HG02981 (cell line): ENCODE data around the gene PGGHG.
"Not testable (repeated sequence)": the region's sequence is repeated elsewhere in the genome, so short reads cannot be mapped to it uniquely, and the experiment has no call there.

Experiments
- ATAC-seq: cut with Tn5 transposase; IDR thresholded peaks from one replicate; pipeline ENCODE4 v1.9.1; 2021; ENCODE audit warnings: mild to moderate bottlenecking, moderate library complexity; ENCODE audit not compliant: unreplicated experiment

The PGGHG gene

GRCh38 chr11:296171-297050, 7.5 kb downstream of the PGGHG start:
- ATAC-seq: no peak

- no peak for ATAC-seq
These were observed 8.2 kb downstream of the PGGHG start for GRCh38 chr11:297051-297585.

GRCh38 chr11:297586-298405, 8.9 kb downstream of the PGGHG start:
- no peak for ATAC-seq

GRCh38 chr11:298406-299065, 9.6 kb downstream of the PGGHG start:
- ATAC-seq: no peak

GRCh38 chr11:299081-299891, 10.4 kb downstream of the PGGHG start, which contains the start of gene IFITM5:
Gene IFITM5 (minus strand): TSS chr11:299526. CDS start chr11:299490, 36 bp downstream.
- no peak for ATAC-seq

- ATAC-seq: no peak
These were observed 11.2 kb downstream of the PGGHG start for GRCh38 chr11:299951-300735.

- ATAC-seq: no peak
These were observed 14.4 kb downstream of the PGGHG start for GRCh38 chr11:303363-303762.

- ATAC-seq: no peak
These were observed 15.2 kb downstream of the PGGHG start for GRCh38 chr11:304061-304506.

GRCh38 chr11:304915-305843, 16.3 kb downstream of the PGGHG start:
- ATAC-seq: no peak

- no peak for ATAC-seq
These were observed 16.9 kb downstream of the PGGHG start for GRCh38 chr11:305844-306211.

- no peak for ATAC-seq
These were observed 17.9 kb downstream of the PGGHG start for GRCh38 chr11:306645-307371.

GRCh38 chr11:307766-308708, 19.1 kb downstream of the PGGHG start, which contains the start of gene IFITM2:
Gene IFITM2 (plus strand): TSS chr11:307816. CDS start chr11:308193, 377 bp downstream.
- not testable (repeated sequence) for ATAC-seq

GRCh38 chr11:308740-309665, 20.1 kb downstream of the PGGHG start:
- not testable (repeated sequence) for ATAC-seq

- not testable (repeated sequence) for ATAC-seq
These were observed 21.1 kb downstream of the PGGHG start for GRCh38 chr11:309979-310572.
